ENCODE results near the gene JAK1.

Gene JAK1

GRCh38 chr1:64855557-64855956 lies 110.8 kb downstream of the JAK1 start:
- no peak for DNase-seq

- no peak for DNase-seq
Measured at GRCh38 chr1:64854674-64855073, 111.7 kb downstream of the JAK1 start.

GRCh38 chr1:64851664-64852063 lies 114.7 kb downstream of the JAK1 start:
- no peak for DNase-seq

GRCh38 chr1:64850846-64851245 lies 115.5 kb downstream of the JAK1 start:
- no peak for DNase-seq

- DNase-seq: no peak
Measured at GRCh38 chr1:64849942-64850341, 116.4 kb downstream of the JAK1 start.

GRCh38 chr1:64848803-64849202 lies 117.5 kb downstream of the JAK1 start:
- no peak for DNase-seq

- DNase-seq: no peak
Measured at GRCh38 chr1:64848136-64848535, 118.2 kb downstream of the JAK1 start.

GRCh38 chr1:64847666-64848065 lies 118.7 kb downstream of the JAK1 start:
- no peak for DNase-seq

- DNase-seq: no peak
Measured at GRCh38 chr1:64846573-64847430, 119.5 kb downstream of the JAK1 start.

GRCh38 chr1:64845831-64846425 lies 120.4 kb downstream of the JAK1 start:
- DNase-seq: no peak

- DNase-seq: no peak
Measured at GRCh38 chr1:64844609-64845008, 121.7 kb downstream of the JAK1 start.

GRCh38 chr1:64844175-64844574 lies 122.2 kb downstream of the JAK1 start:
- no peak for DNase-seq

- no peak for DNase-seq
Measured at GRCh38 chr1:64843675-64844074, 122.7 kb downstream of the JAK1 start.

GRCh38 chr1:64842224-64842623 lies 124.1 kb downstream of the JAK1 start:
- no peak for DNase-seq

GRCh38 chr1:64841330-64842065 lies 124.9 kb downstream of the JAK1 start:
- DNase-seq: no peak

GRCh38 chr1:64839732-64840405 lies 126.5 kb downstream of the JAK1 start:
- DNase-seq: no peak

- DNase-seq: no peak
Measured at GRCh38 chr1:64839261-64839660, 127.1 kb downstream of the JAK1 start.

GRCh38 chr1:64838486-64838885 lies 127.9 kb downstream of the JAK1 start:
- no peak for DNase-seq

- no peak for DNase-seq
Measured at GRCh38 chr1:64836802-64837201, 129.5 kb downstream of the JAK1 start.

- DNase-seq: no peak
Measured at GRCh38 chr1:64834734-64835133, 131.6 kb downstream of the JAK1 start.

GRCh38 chr1:64830030-64830651 lies 136.2 kb downstream of the JAK1 start:
- no peak for DNase-seq

GRCh38 chr1:64829411-64830029 lies 136.8 kb downstream of the JAK1 start:
- no peak for DNase-seq

Data from NCI-H345 (cell line).